ENCODE data around the gene SRY.
"Not testable (repeated sequence)": the region's sequence is repeated elsewhere in the genome, so short reads cannot be mapped to it uniquely, and the experiment has no call there.

SRY gene

GRCh38 chrY:2787600-2787999 lies at the start of gene SRY:
Gene SRY (minus strand): TSS chrY:2787682. CDS start chrY:2787603, 79 bp downstream.
- Histone ChIP-seq H3K4me3 (ENCODE audit: low read depth in 1 of 2, low read length in 2 of 2) (no peak within 1 kb of the TSS), H3K9me3 (ENCODE audit: low read length) (no peaks in the 10 kb centered on the region), H3K36me3 (ENCODE audit: insufficient read depth, low read length) (no peaks in the 10 kb centered on the region), H3K27me3 (ENCODE audit: control insufficient read depth in 1 of 2, insufficient read depth in 2 of 2, low read length in 2 of 2) (no peaks in the 10 kb centered on the region), H3K4me1 (ENCODE audit: insufficient read depth, low read length) (no peaks in the 10 kb centered on the region), H3K27ac (ENCODE audit: low read depth, low read length) (no peak within 1 kb of the TSS), H3K9ac (ENCODE audit: low read length) (no peak within 1 kb of the TSS)

- no peaks in the 10 kb centered on the region for H3K4me1 ChIP-seq (ENCODE audit: insufficient read depth, low read length)
- H3K36me3 ChIP-seq (ENCODE audit: insufficient read depth, low read length), result no peaks in the 10 kb centered on the region
- H3K4me3 ChIP-seq (ENCODE audit: low read depth in 1 of 2, low read length in 2 of 2), result no peak overlapping the region
- H3K27ac ChIP-seq (ENCODE audit: low read depth, low read length), result no peak overlapping the region
- H3K27me3 ChIP-seq (ENCODE audit: control insufficient read depth in 1 of 2, insufficient read depth in 2 of 2, low read length in 2 of 2), result no peaks in the 10 kb centered on the region
- H3K9me3 ChIP-seq (ENCODE audit: low read length), result no peaks in the 10 kb centered on the region
- H3K9ac ChIP-seq (ENCODE audit: low read length), result no peak overlapping the region
These were observed 49.6 kb upstream of the SRY start for GRCh38 chrY:2837078-2837477.

- H3K4me1 ChIP-seq (ENCODE audit: insufficient read depth, low read length), result no peaks in the 10 kb centered on the region
- no peak overlapping the region for H3K4me3 ChIP-seq (ENCODE audit: low read depth in 1 of 2, low read length in 2 of 2)
- no peak overlapping the region for H3K27ac ChIP-seq (ENCODE audit: low read depth, low read length)
- no peaks in the 10 kb centered on the region for H3K9me3 ChIP-seq (ENCODE audit: low read length)
- H3K36me3 ChIP-seq (ENCODE audit: insufficient read depth, low read length), result no peaks in the 10 kb centered on the region
- no peak overlapping the region for H3K9ac ChIP-seq (ENCODE audit: low read length)
- no peaks in the 10 kb centered on the region for H3K27me3 ChIP-seq (ENCODE audit: control insufficient read depth in 1 of 2, insufficient read depth in 2 of 2, low read length in 2 of 2)
These were observed 47.7 kb upstream of the SRY start for GRCh38 chrY:2835230-2835629.

GRCh38 chrY:2828497-2828896 lies 41.0 kb upstream of the SRY start:
- Histone ChIP-seq H3K4me3 (ENCODE audit: low read depth in 1 of 2, low read length in 2 of 2) (no peak overlapping the region), H3K9me3 (ENCODE audit: low read length) (no peaks in the 10 kb centered on the region), H3K9ac (ENCODE audit: low read length) (no peak overlapping the region), H3K27me3 (ENCODE audit: control insufficient read depth in 1 of 2, insufficient read depth in 2 of 2, low read length in 2 of 2) (no peaks in the 10 kb centered on the region), H3K27ac (ENCODE audit: low read depth, low read length) (no peak overlapping the region), H3K4me1 (ENCODE audit: insufficient read depth, low read length) (no peaks in the 10 kb centered on the region), H3K36me3 (ENCODE audit: insufficient read depth, low read length) (no peaks in the 10 kb centered on the region)

GRCh38 chrY:2824471-2824870 lies 37.0 kb upstream of the SRY start:
- Histone ChIP-seq H3K27me3 (ENCODE audit: control insufficient read depth in 1 of 2, insufficient read depth in 2 of 2, low read length in 2 of 2) (no peaks in the 10 kb centered on the region), H3K9ac (ENCODE audit: low read length) (no peak overlapping the region), H3K9me3 (ENCODE audit: low read length) (no peaks in the 10 kb centered on the region), H3K27ac (ENCODE audit: low read depth, low read length) (no peak overlapping the region), H3K4me3 (ENCODE audit: low read depth in 1 of 2, low read length in 2 of 2) (no peak overlapping the region), H3K4me1 (ENCODE audit: insufficient read depth, low read length) (no peaks in the 10 kb centered on the region), H3K36me3 (ENCODE audit: insufficient read depth, low read length) (no peaks in the 10 kb centered on the region)

- not testable (repeated sequence) for H3K4me1 ChIP-seq (ENCODE audit: insufficient read depth, low read length); H3K4me3 ChIP-seq (ENCODE audit: low read depth in 1 of 2, low read length in 2 of 2); H3K36me3 ChIP-seq (ENCODE audit: insufficient read depth, low read length); H3K9ac ChIP-seq (ENCODE audit: low read length); H3K27me3 ChIP-seq (ENCODE audit: control insufficient read depth in 1 of 2, insufficient read depth in 2 of 2, low read length in 2 of 2); H3K27ac ChIP-seq (ENCODE audit: low read depth, low read length); H3K9me3 ChIP-seq (ENCODE audit: low read length)
These were observed 29.8 kb upstream of the SRY start for GRCh38 chrY:2817146-2817896.

GRCh38 chrY:2800246-2800645 lies 12.8 kb upstream of the SRY start:
- H3K9ac ChIP-seq (ENCODE audit: low read length), result no peak overlapping the region
- no peaks in the 10 kb centered on the region for H3K9me3 ChIP-seq (ENCODE audit: low read length)
- H3K4me3 ChIP-seq (ENCODE audit: low read depth in 1 of 2, low read length in 2 of 2), result no peak overlapping the region
- no peaks in the 10 kb centered on the region for H3K4me1 ChIP-seq (ENCODE audit: insufficient read depth, low read length)
- no peaks in the 10 kb centered on the region for H3K27me3 ChIP-seq (ENCODE audit: control insufficient read depth in 1 of 2, insufficient read depth in 2 of 2, low read length in 2 of 2)
- no peak overlapping the region for H3K27ac ChIP-seq (ENCODE audit: low read depth, low read length)
- no peaks in the 10 kb centered on the region for H3K36me3 ChIP-seq (ENCODE audit: insufficient read depth, low read length)

GRCh38 chrY:2797991-2798390 lies 10.5 kb upstream of the SRY start:
- Histone ChIP-seq H3K27ac (ENCODE audit: low read depth, low read length) (no peak overlapping the region), H3K4me3 (ENCODE audit: low read depth in 1 of 2, low read length in 2 of 2) (no peak overlapping the region), H3K27me3 (ENCODE audit: control insufficient read depth in 1 of 2, insufficient read depth in 2 of 2, low read length in 2 of 2) (no peaks in the 10 kb centered on the region), H3K9ac (ENCODE audit: low read length) (no peak overlapping the region), H3K36me3 (ENCODE audit: insufficient read depth, low read length) (no peaks in the 10 kb centered on the region), H3K9me3 (ENCODE audit: low read length) (no peaks in the 10 kb centered on the region), H3K4me1 (ENCODE audit: insufficient read depth, low read length) (no peaks in the 10 kb centered on the region)

GRCh38 chrY:2796977-2797523 lies 9.6 kb upstream of the SRY start:
- Histone ChIP-seq H3K4me3 (ENCODE audit: low read depth in 1 of 2, low read length in 2 of 2) (no peak overlapping the region), H3K4me1 (ENCODE audit: insufficient read depth, low read length) (no peaks in the 10 kb centered on the region), H3K9ac (ENCODE audit: low read length) (no peak overlapping the region), H3K27me3 (ENCODE audit: control insufficient read depth in 1 of 2, insufficient read depth in 2 of 2, low read length in 2 of 2) (no peaks in the 10 kb centered on the region), H3K9me3 (ENCODE audit: low read length) (no peaks in the 10 kb centered on the region), H3K36me3 (ENCODE audit: insufficient read depth, low read length) (no peaks in the 10 kb centered on the region), H3K27ac (ENCODE audit: low read depth, low read length) (no peak overlapping the region)

GRCh38 chrY:2789756-2790155 lies 2.3 kb upstream of the SRY start:
- no peaks in the 10 kb centered on the region for H3K36me3 ChIP-seq (ENCODE audit: insufficient read depth, low read length)
- H3K27me3 ChIP-seq (ENCODE audit: control insufficient read depth in 1 of 2, insufficient read depth in 2 of 2, low read length in 2 of 2), result no peaks in the 10 kb centered on the region

GRCh38 chrY:2786876-2787512 lies 488 bp downstream of the SRY start:
- Histone ChIP-seq H3K9me3 (ENCODE audit: low read length) (no peaks in the 10 kb centered on the region), H3K27ac (ENCODE audit: low read depth, low read length) (no peak overlapping the region), H3K4me1 (ENCODE audit: insufficient read depth, low read length) (no peaks in the 10 kb centered on the region), H3K4me3 (ENCODE audit: low read depth in 1 of 2, low read length in 2 of 2) (no peak overlapping the region), H3K27me3 (ENCODE audit: control insufficient read depth in 1 of 2, insufficient read depth in 2 of 2, low read length in 2 of 2) (no peaks in the 10 kb centered on the region), H3K9ac (ENCODE audit: low read length) (no peak overlapping the region), H3K36me3 (ENCODE audit: insufficient read depth, low read length) (no peaks in the 10 kb centered on the region)

More at GRCh38 chrY:2789756-2790155, 2.3 kb upstream of the SRY start:
- no peak overlapping the region for H3K4me3 ChIP-seq (ENCODE audit: low read depth in 1 of 2, low read length in 2 of 2)
- H3K9me3 ChIP-seq (ENCODE audit: low read length), result no peaks in the 10 kb centered on the region
- no peak overlapping the region for H3K9ac ChIP-seq (ENCODE audit: low read length)
- no peaks in the 10 kb centered on the region for H3K4me1 ChIP-seq (ENCODE audit: insufficient read depth, low read length)
- no peak overlapping the region for H3K27ac ChIP-seq (ENCODE audit: low read depth, low read length)
